ENCODE data around the gene TBC1D22A.

TBC1D22A gene

GRCh38 chr22:47055461-47055860, 293.0 kb downstream of the TBC1D22A start:
- Histone ChIP-seq H3K27me3 (ENCODE audit: insufficient read depth, low read length, poor library complexity) (no peaks in the 10 kb centered on the region), H4K5ac (ENCODE audit: low read length) (no peak overlapping the region), H3K79me1 (ENCODE audit: low read length) (no peaks in the 10 kb centered on the region), H3K4ac (ENCODE audit: low read depth, low read length) (no peak overlapping the region), H3K4me2 (ENCODE audit: low read length) (no peak overlapping the region), H2BK5ac (ENCODE audit: low read length) (no peak overlapping the region), H4K8ac (ENCODE audit: low read depth, low read length) (no peak overlapping the region), H3K4me1 (ENCODE audit: control insufficient read depth, low read depth, low read length) (no peaks in the 10 kb centered on the region), H3K23ac (ENCODE audit: low read length) (no peak overlapping the region), H3K9ac (ENCODE audit: low read length) (no peak overlapping the region), H3K36me3 (ENCODE audit: control insufficient read depth, insufficient read depth, low read length) (no peaks in the 10 kb centered on the region), H3K79me2 (ENCODE audit: control insufficient read depth, insufficient read depth, low read length) (no peaks in the 10 kb centered on the region), H2AK5ac (ENCODE audit: low read length) (no peak overlapping the region), H3K27ac (ENCODE audit: low read depth, low read length) (no peak overlapping the region), H2BK15ac (replicated peaks; ENCODE audit: low read depth) (no peak overlapping the region), H2BK120ac (ENCODE audit: low read depth, low read length) (no peak overlapping the region), H3K56ac (ENCODE audit: low read length) (no peak overlapping the region), H3K4me3 (ENCODE audit: low read length) (no peak overlapping the region), H3K18ac (ENCODE audit: low read length) (no peak overlapping the region)
- no peak for DNase-seq
- WGBS (ENCODE audit: extremely low coverage, insufficient coverage, low lambda C conversion rate) = no CpG with 5 or more reads among the region's 4 CpGs

GRCh38 chr22:47055921-47056320, 293.5 kb downstream of the TBC1D22A start:
- H4K5ac ChIP-seq (ENCODE audit: low read length) = no peak overlapping the region
- no peak overlapping the region for H2BK5ac ChIP-seq (ENCODE audit: low read length)
- H3K79me1 ChIP-seq (ENCODE audit: low read length) = no peaks in the 10 kb centered on the region
- no peak overlapping the region for H3K23ac ChIP-seq (ENCODE audit: low read length)
- H3K79me2 ChIP-seq (ENCODE audit: control insufficient read depth, insufficient read depth, low read length) = no peaks in the 10 kb centered on the region
- no peaks in the 10 kb centered on the region for H3K4me1 ChIP-seq (ENCODE audit: control insufficient read depth, low read depth, low read length)
- no peak overlapping the region for H2BK15ac ChIP-seq (replicated peaks; ENCODE audit: low read depth)
- no peak overlapping the region for H3K9ac ChIP-seq (ENCODE audit: low read length)
- H3K4ac ChIP-seq (ENCODE audit: low read depth, low read length) = no peak overlapping the region
- H3K36me3 ChIP-seq (ENCODE audit: control insufficient read depth, insufficient read depth, low read length) = no peaks in the 10 kb centered on the region
- H3K4me3 ChIP-seq (ENCODE audit: low read length) = no peak overlapping the region
- no peak overlapping the region for H3K4me2 ChIP-seq (ENCODE audit: low read length)
- no CpG with 5 or more reads among the region's 15 CpGs for WGBS (ENCODE audit: extremely low coverage, insufficient coverage, low lambda C conversion rate)
- no peak overlapping the region for H2BK120ac ChIP-seq (ENCODE audit: low read depth, low read length)
- no peak overlapping the region for H4K8ac ChIP-seq (ENCODE audit: low read depth, low read length)
- no peaks in the 10 kb centered on the region for H3K27me3 ChIP-seq (ENCODE audit: insufficient read depth, low read length, poor library complexity)
- no peak overlapping the region for H2AK5ac ChIP-seq (ENCODE audit: low read length)
- DNase-seq = no peak
- no peak overlapping the region for H3K27ac ChIP-seq (ENCODE audit: low read depth, low read length)
- H3K56ac ChIP-seq (ENCODE audit: low read length) = no peak overlapping the region
- no peak overlapping the region for H3K18ac ChIP-seq (ENCODE audit: low read length)

GRCh38 chr22:47056361-47056760, 293.9 kb downstream of the TBC1D22A start:
- no peak overlapping the region for H2BK5ac ChIP-seq (ENCODE audit: low read length)
- DNase-seq = no peak
- H4K5ac ChIP-seq (ENCODE audit: low read length) = no peak overlapping the region
- H3K4me2 ChIP-seq (ENCODE audit: low read length) = no peak overlapping the region
- no peaks in the 10 kb centered on the region for H3K79me2 ChIP-seq (ENCODE audit: control insufficient read depth, insufficient read depth, low read length)
- H3K56ac ChIP-seq (ENCODE audit: low read length) = no peak overlapping the region
- H3K79me1 ChIP-seq (ENCODE audit: low read length) = no peaks in the 10 kb centered on the region
- H3K4me3 ChIP-seq (ENCODE audit: low read length) = no peak overlapping the region
- no peak overlapping the region for H3K4ac ChIP-seq (ENCODE audit: low read depth, low read length)
- no peak overlapping the region for H3K23ac ChIP-seq (ENCODE audit: low read length)
- H3K18ac ChIP-seq (ENCODE audit: low read length) = no peak overlapping the region
- H2BK15ac ChIP-seq (replicated peaks; ENCODE audit: low read depth) = no peak overlapping the region
- no peak overlapping the region for H4K8ac ChIP-seq (ENCODE audit: low read depth, low read length)
- no peak overlapping the region for H3K9ac ChIP-seq (ENCODE audit: low read length)
- no peak overlapping the region for H2BK120ac ChIP-seq (ENCODE audit: low read depth, low read length)
- WGBS (ENCODE audit: extremely low coverage, insufficient coverage, low lambda C conversion rate) = no CpG with 5 or more reads among the region's 9 CpGs
- no peaks in the 10 kb centered on the region for H3K4me1 ChIP-seq (ENCODE audit: control insufficient read depth, low read depth, low read length)
- H3K27ac ChIP-seq (ENCODE audit: low read depth, low read length) = no peak overlapping the region
- no peak overlapping the region for H2AK5ac ChIP-seq (ENCODE audit: low read length)
- no peaks in the 10 kb centered on the region for H3K27me3 ChIP-seq (ENCODE audit: insufficient read depth, low read length, poor library complexity)
- H3K36me3 ChIP-seq (ENCODE audit: control insufficient read depth, insufficient read depth, low read length) = no peaks in the 10 kb centered on the region

GRCh38 chr22:47056776-47057470, 294.5 kb downstream of the TBC1D22A start:
- Histone ChIP-seq H2BK5ac (ENCODE audit: low read length) (no peak overlapping the region), H2BK15ac (replicated peaks; ENCODE audit: low read depth) (no peak overlapping the region), H3K23ac (ENCODE audit: low read length) (no peak overlapping the region), H3K56ac (ENCODE audit: low read length) (no peak overlapping the region), H4K5ac (ENCODE audit: low read length) (no peak overlapping the region), H3K79me2 (ENCODE audit: control insufficient read depth, insufficient read depth, low read length) (no peaks in the 10 kb centered on the region), H3K27ac (ENCODE audit: low read depth, low read length) (no peak overlapping the region), H3K4ac (ENCODE audit: low read depth, low read length) (no peak overlapping the region), H3K27me3 (ENCODE audit: insufficient read depth, low read length, poor library complexity) (no peaks in the 10 kb centered on the region), H4K8ac (ENCODE audit: low read depth, low read length) (no peak overlapping the region), H3K4me2 (ENCODE audit: low read length) (no peak overlapping the region), H3K36me3 (ENCODE audit: control insufficient read depth, insufficient read depth, low read length) (no peaks in the 10 kb centered on the region), H3K79me1 (ENCODE audit: low read length) (no peaks in the 10 kb centered on the region), H3K9ac (ENCODE audit: low read length) (no peak overlapping the region), H3K4me1 (ENCODE audit: control insufficient read depth, low read depth, low read length) (no peaks in the 10 kb centered on the region), H2BK120ac (ENCODE audit: low read depth, low read length) (no peak overlapping the region), H3K4me3 (ENCODE audit: low read length) (no peak overlapping the region), H3K18ac (ENCODE audit: low read length) (no peak overlapping the region), H2AK5ac (ENCODE audit: low read length) (no peak overlapping the region)
- DNase-seq = no peak
- no CpG with 5 or more reads among the region's 18 CpGs for WGBS (ENCODE audit: extremely low coverage, insufficient coverage, low lambda C conversion rate)

GRCh38 chr22:47057916-47058585, 295.6 kb downstream of the TBC1D22A start:
- Histone ChIP-seq H3K23ac (ENCODE audit: low read length) (no peak overlapping the region), H3K4me2 (ENCODE audit: low read length) (no peak overlapping the region), H3K18ac (ENCODE audit: low read length) (no peak overlapping the region)

More at GRCh38 chr22:47057916-47058585, 295.6 kb downstream of the TBC1D22A start:
- Histone ChIP-seq H3K4ac (ENCODE audit: low read depth, low read length) (no peak overlapping the region), H3K27ac (ENCODE audit: low read depth, low read length) (no peak overlapping the region), H2BK120ac (ENCODE audit: low read depth, low read length) (no peak overlapping the region), H3K79me2 (ENCODE audit: control insufficient read depth, insufficient read depth, low read length) (no peaks in the 10 kb centered on the region), H3K4me3 (ENCODE audit: low read length) (no peak overlapping the region), H3K56ac (ENCODE audit: low read length) (no peak overlapping the region), H3K9ac (ENCODE audit: low read length) (no peak overlapping the region), H2BK15ac (replicated peaks; ENCODE audit: low read depth) (no peak overlapping the region), H2BK5ac (ENCODE audit: low read length) (no peak overlapping the region), H3K79me1 (ENCODE audit: low read length) (no peaks in the 10 kb centered on the region), H3K4me1 (ENCODE audit: control insufficient read depth, low read depth, low read length) (no peaks in the 10 kb centered on the region), H3K36me3 (ENCODE audit: control insufficient read depth, insufficient read depth, low read length) (no peaks in the 10 kb centered on the region), H4K8ac (ENCODE audit: low read depth, low read length) (no peak overlapping the region), H2AK5ac (ENCODE audit: low read length) (no peak overlapping the region), H3K27me3 (ENCODE audit: insufficient read depth, low read length, poor library complexity) (no peaks in the 10 kb centered on the region), H4K5ac (ENCODE audit: low read length) (no peak overlapping the region)
- WGBS (ENCODE audit: extremely low coverage, insufficient coverage, low lambda C conversion rate) = no CpG with 5 or more reads among the region's 16 CpGs
- no peak for DNase-seq

Data from mesendoderm (in vitro differentiated cells).